ENCODE measurements around the gene UNC5A.

UNC5A gene

GRCh38 chr5:176900780-176901204 lies 90.4 kb downstream of the UNC5A start:
- Histone ChIP-seq H4K20me1 (ENCODE audit: insufficient read depth) (no peaks in the 10 kb centered on the region), H3K4me3 (IDR thresholded peaks at IDR 0.05; ENCODE audit: insufficient read depth, low read depth, low read length) (no peak overlapping the region)

GRCh38 chr5:176901260-176902101 lies 91.1 kb downstream of the UNC5A start:
- H3K9ac ChIP-seq: no peak overlapping the region

More at GRCh38 chr5:176900780-176901204, 90.4 kb downstream of the UNC5A start:
- Histone ChIP-seq H3K27ac (no peak overlapping the region), H3K4me2 (no peak overlapping the region), H3K9ac (no peak overlapping the region), H3K27me3 (ENCODE audit: insufficient read depth, low read depth) (no peaks in the 10 kb centered on the region), H3K36me3 (ENCODE audit: insufficient read depth) (no peaks in the 10 kb centered on the region), H3K79me2 (ENCODE audit: insufficient read depth, low read depth) (no peaks in the 10 kb centered on the region), H3K4me1 (ENCODE audit: low read depth, poor library complexity, severe bottlenecking) (no peaks in the 10 kb centered on the region), H2AFZ (ENCODE audit: low read depth) (no peak overlapping the region)
- TF ChIP-seq CTCF (conservative IDR thresholded peaks at IDR 0.05; ENCODE audit: low read depth, low read length): no peak

GRCh38 chr5:176902102-176902814 lies 91.9 kb downstream of the UNC5A start:
- Histone ChIP-seq H3K4me2 (no peak overlapping the region), H4K20me1 (ENCODE audit: insufficient read depth) (no peaks in the 10 kb centered on the region), H3K27ac (no peak overlapping the region), H3K27me3 (ENCODE audit: insufficient read depth, low read depth) (no peaks in the 10 kb centered on the region), H3K4me1 (ENCODE audit: low read depth, poor library complexity, severe bottlenecking) (no peaks in the 10 kb centered on the region), H3K36me3 (ENCODE audit: insufficient read depth) (no peaks in the 10 kb centered on the region), H2AFZ (ENCODE audit: low read depth) (no peak overlapping the region), H3K9ac (no peak overlapping the region), H3K4me3 (IDR thresholded peaks at IDR 0.05; ENCODE audit: insufficient read depth, low read depth, low read length) (no peak overlapping the region), H3K79me2 (ENCODE audit: insufficient read depth, low read depth) (no peaks in the 10 kb centered on the region)
- no peak for TF ChIP-seq CTCF (conservative IDR thresholded peaks at IDR 0.05; ENCODE audit: low read depth, low read length)

More at GRCh38 chr5:176901260-176902101, 91.1 kb downstream of the UNC5A start:
- H3K27ac ChIP-seq: no peak overlapping the region
- H3K79me2 ChIP-seq (ENCODE audit: insufficient read depth, low read depth): no peaks in the 10 kb centered on the region
- no peaks in the 10 kb centered on the region for H3K27me3 ChIP-seq (ENCODE audit: insufficient read depth, low read depth)
- H4K20me1 ChIP-seq (ENCODE audit: insufficient read depth): no peaks in the 10 kb centered on the region
- H3K4me3 ChIP-seq (IDR thresholded peaks at IDR 0.05; ENCODE audit: insufficient read depth, low read depth, low read length): no peak overlapping the region
- H3K36me3 ChIP-seq (ENCODE audit: insufficient read depth): no peaks in the 10 kb centered on the region
- H3K4me1 ChIP-seq (ENCODE audit: low read depth, poor library complexity, severe bottlenecking): no peaks in the 10 kb centered on the region
- no peak overlapping the region for H2AFZ ChIP-seq (ENCODE audit: low read depth)
- no peak overlapping the region for H3K4me2 ChIP-seq
- no peak for TF ChIP-seq CTCF (conservative IDR thresholded peaks at IDR 0.05; ENCODE audit: low read depth, low read length)

GRCh38 chr5:176902911-176903664 lies 92.7 kb downstream of the UNC5A start:
- TF ChIP-seq CTCF (conservative IDR thresholded peaks at IDR 0.05; ENCODE audit: low read depth, low read length): no peak
- Histone ChIP-seq H3K27ac (no peak overlapping the region), H3K27me3 (ENCODE audit: insufficient read depth, low read depth) (no peaks in the 10 kb centered on the region), H3K4me1 (ENCODE audit: low read depth, poor library complexity, severe bottlenecking) (no peaks in the 10 kb centered on the region), H3K9ac (no peak overlapping the region), H3K79me2 (ENCODE audit: insufficient read depth, low read depth) (no peaks in the 10 kb centered on the region), H4K20me1 (ENCODE audit: insufficient read depth) (no peaks in the 10 kb centered on the region), H2AFZ (ENCODE audit: low read depth) (no peak overlapping the region), H3K4me3 (IDR thresholded peaks at IDR 0.05; ENCODE audit: insufficient read depth, low read depth, low read length) (no peak overlapping the region), H3K36me3 (ENCODE audit: insufficient read depth) (no peaks in the 10 kb centered on the region), H3K4me2 (no peak overlapping the region)

Measured in KMS-11 (cell line).